ENCODE results near the gene FKRP.

FKRP gene

GRCh38 chr19:46748325-46749109 is 2.7 kb downstream of the FKRP start:
- Histone ChIP-seq H3K9me3 (ENCODE audit: control insufficient read depth, insufficient read depth, low read length) (no peaks in the 10 kb centered on the region), H3K4me2 (ENCODE audit: low read length) (no peak overlapping the region), H3K27me3 (ENCODE audit: control insufficient read depth, low read length) (no peaks in the 10 kb centered on the region), H3F3A (ENCODE audit: control insufficient read depth, insufficient read depth) (peaks cover 5% of the 10 kb centered on the region; the same call in 1 of the 2 replicates), H4K20me1 (ENCODE audit: control insufficient read depth, insufficient read depth, low read depth, low read length) (peaks cover 16% of the 10 kb centered on the region), H3K36me3 (ENCODE audit: control insufficient read depth, low read length) (peaks cover 32% of the 10 kb centered on the region), H3K9me2 (replicated peaks; ENCODE audit: control insufficient read depth, low read length) (no peaks in the 10 kb centered on the region), H3K4me1 (ENCODE audit: control insufficient read depth, low read length) (peaks cover 42% of the 10 kb centered on the region), H3K79me2 (ENCODE audit: control insufficient read depth, low read length) (peaks cover 34% of the 10 kb centered on the region), H3K4me3 (ENCODE audit: low read length) (no peak overlapping the region), H3K27ac (ENCODE audit: low read depth, low read length) (no peak overlapping the region)
- TF ChIP-seq CTCF (IDR thresholded peaks at IDR 0.05; ENCODE audit: low read depth, low read length, poor library complexity, severe bottlenecking) (peak; percentile 93), EZH2phosphoT487 (IDR thresholded peaks at IDR 0.05; ENCODE audit: borderline replicate concordance, low read length) (no peak)

- Histone ChIP-seq H3K9me2 (replicated peaks; ENCODE audit: control insufficient read depth, low read length) (no peaks in the 10 kb centered on the region), H3K27ac (ENCODE audit: low read depth, low read length) (no peak overlapping the region), H4K20me1 (ENCODE audit: control insufficient read depth, insufficient read depth, low read depth, low read length) (no peaks in the 10 kb centered on the region; the same call in 1 of the 2 replicates), H3K4me1 (ENCODE audit: control insufficient read depth, low read length) (peaks cover 26% of the 10 kb centered on the region), H3K79me2 (ENCODE audit: control insufficient read depth, low read length) (no peaks in the 10 kb centered on the region), H3K27me3 (ENCODE audit: control insufficient read depth, low read length) (no peaks in the 10 kb centered on the region), H3F3A (ENCODE audit: control insufficient read depth, insufficient read depth) (peaks cover 4% of the 10 kb centered on the region; the same call in 1 of the 2 replicates), H3K9me3 (ENCODE audit: control insufficient read depth, insufficient read depth, low read length) (no peaks in the 10 kb centered on the region), H3K36me3 (ENCODE audit: control insufficient read depth, low read length) (peaks cover 36% of the 10 kb centered on the region), H3K4me3 (ENCODE audit: low read length) (no peak overlapping the region), H3K4me2 (ENCODE audit: low read length) (peak overlapping the region; percentile 20; the same call in 1 of the 2 replicates)
- peak; percentile 72 for TF ChIP-seq CTCF (IDR thresholded peaks at IDR 0.05; ENCODE audit: low read depth, low read length, poor library complexity, severe bottlenecking)
- TF ChIP-seq EZH2phosphoT487 (IDR thresholded peaks at IDR 0.05; ENCODE audit: borderline replicate concordance, low read length) = no peak
These were observed 7.7 kb downstream of the FKRP start for GRCh38 chr19:46753420-46754155.

- Histone ChIP-seq H3K9me2 (replicated peaks; ENCODE audit: control insufficient read depth, low read length) (no peaks in the 10 kb centered on the region), H3K36me3 (ENCODE audit: control insufficient read depth, low read length) (peaks cover 23% of the 10 kb centered on the region), H3K4me2 (ENCODE audit: low read length) (no peak overlapping the region), H3K9me3 (ENCODE audit: control insufficient read depth, insufficient read depth, low read length) (no peaks in the 10 kb centered on the region), H3K4me1 (ENCODE audit: control insufficient read depth, low read length) (peaks cover 21% of the 10 kb centered on the region), H3K4me3 (ENCODE audit: low read length) (no peak overlapping the region), H4K20me1 (ENCODE audit: control insufficient read depth, insufficient read depth, low read depth, low read length) (no peaks in the 10 kb centered on the region; the same call in 1 of the 2 replicates), H3F3A (ENCODE audit: control insufficient read depth, insufficient read depth) (peaks cover 4% of the 10 kb centered on the region; the same call in 1 of the 2 replicates), H3K27ac (ENCODE audit: low read depth, low read length) (no peak overlapping the region), H3K79me2 (ENCODE audit: control insufficient read depth, low read length) (no peaks in the 10 kb centered on the region), H3K27me3 (ENCODE audit: control insufficient read depth, low read length) (no peaks in the 10 kb centered on the region)
- TF ChIP-seq EZH2phosphoT487 (IDR thresholded peaks at IDR 0.05; ENCODE audit: borderline replicate concordance, low read length) (no peak), CTCF (IDR thresholded peaks at IDR 0.05; ENCODE audit: low read depth, low read length, poor library complexity, severe bottlenecking) (no peak)
These were observed 9.4 kb downstream of the FKRP start for GRCh38 chr19:46755077-46755852.
